HG02981 (cell line): ENCODE data around the gene KDM4B.

ENCODE experiments used
- ATAC-seq: cut with Tn5 transposase; IDR thresholded peaks from one replicate; pipeline ENCODE4 v1.9.1; 2021; ENCODE audit warnings: mild to moderate bottlenecking, moderate library complexity; ENCODE audit not compliant: unreplicated experiment

KDM4B gene

GRCh38 chr19:5119297-5119998, 150.5 kb downstream of the KDM4B start:
- no peak for ATAC-seq

GRCh38 chr19:5120321-5120720, 151.4 kb downstream of the KDM4B start:
- no peak for ATAC-seq

- no peak for ATAC-seq
Observed at GRCh38 chr19:5120833-5121232, 151.9 kb downstream of the KDM4B start.

- no peak for ATAC-seq
Observed at GRCh38 chr19:5121266-5122120, 152.6 kb downstream of the KDM4B start.

- no peak for ATAC-seq
Observed at GRCh38 chr19:5122121-5122400, 153.1 kb downstream of the KDM4B start.

GRCh38 chr19:5122671-5123409, 153.9 kb downstream of the KDM4B start:
- ATAC-seq, result no peak

GRCh38 chr19:5123646-5124045, 154.7 kb downstream of the KDM4B start:
- ATAC-seq, result no peak

GRCh38 chr19:5124111-5124855, 155.4 kb downstream of the KDM4B start:
- no peak for ATAC-seq

- ATAC-seq, result no peak
Observed at GRCh38 chr19:5125376-5125775, 156.5 kb downstream of the KDM4B start.

GRCh38 chr19:5125797-5126497, 157.0 kb downstream of the KDM4B start:
- no peak for ATAC-seq

- no peak for ATAC-seq
Observed at GRCh38 chr19:5126498-5127223, 157.7 kb downstream of the KDM4B start.

GRCh38 chr19:5127717-5128116, 158.8 kb downstream of the KDM4B start:
- no peak for ATAC-seq

- no peak for ATAC-seq
Observed at GRCh38 chr19:5128251-5128935, 159.5 kb downstream of the KDM4B start.

GRCh38 chr19:5128936-5129389, 160.1 kb downstream of the KDM4B start:
- ATAC-seq, result no peak

- no peak for ATAC-seq
Observed at GRCh38 chr19:5129691-5130090, 160.8 kb downstream of the KDM4B start.

GRCh38 chr19:5130371-5131030, 161.6 kb downstream of the KDM4B start:
- peak; percentile 45 for ATAC-seq

- peak; percentile 31 for ATAC-seq
Observed at GRCh38 chr19:5131031-5131505, 162.2 kb downstream of the KDM4B start.

- no peak for ATAC-seq
Observed at GRCh38 chr19:5131506-5132205, 162.7 kb downstream of the KDM4B start.
